Stimulated activated CD4-positive, alpha-beta T cell treated with anti-CD3 and anti-CD28 coated beads, Interleukin-12 subunit alpha, Interleukin-12 subunit beta, amount 100 ng/mL, for 24 hours (primary cell): ENCODE data around the gene ADCY5.

Experiments used
- DNase-seq, 2 experiments: peaks; one replicate each; pipeline ENCODE4 v3.0.0-alpha.2; 2020; ENCODE audit warnings: low read depth in 2 of 2

The ADCY5 gene

GRCh38 chr3:123286308-123287023 lies 162.4 kb downstream of the ADCY5 start:
- peak in 1 of 2 experiments; percentile 32 for DNase-seq

- no peak for DNase-seq
These were observed 163.0 kb downstream of the ADCY5 start for GRCh38 chr3:123285931-123286307.

- no peak for DNase-seq
These were observed 163.4 kb downstream of the ADCY5 start for GRCh38 chr3:123285479-123285878.

- no peak for DNase-seq
These were observed 163.8 kb downstream of the ADCY5 start for GRCh38 chr3:123285066-123285465.

- DNase-seq, result no peak
These were observed 164.4 kb downstream of the ADCY5 start for GRCh38 chr3:123284399-123285010.

- DNase-seq, result no peak
These were observed 165.1 kb downstream of the ADCY5 start for GRCh38 chr3:123283657-123284398.

GRCh38 chr3:123283074-123283473 lies 165.8 kb downstream of the ADCY5 start:
- DNase-seq, result no peak

GRCh38 chr3:123282461-123282860 lies 166.4 kb downstream of the ADCY5 start:
- no peak for DNase-seq

- no peak for DNase-seq
These were observed 167.0 kb downstream of the ADCY5 start for GRCh38 chr3:123281929-123282328.

- DNase-seq, result no peak
These were observed 167.5 kb downstream of the ADCY5 start for GRCh38 chr3:123281406-123281805.

- no peak for DNase-seq
These were observed 169.8 kb downstream of the ADCY5 start for GRCh38 chr3:123279121-123279520.

GRCh38 chr3:123278446-123278845 lies 170.4 kb downstream of the ADCY5 start:
- DNase-seq, result no peak

- no peak for DNase-seq
These were observed 171.8 kb downstream of the ADCY5 start for GRCh38 chr3:123277106-123277505.

GRCh38 chr3:123276346-123277006 lies 172.4 kb downstream of the ADCY5 start:
- DNase-seq, result no peak

GRCh38 chr3:123275691-123276090 lies 173.2 kb downstream of the ADCY5 start:
- no peak for DNase-seq

- no peak for DNase-seq
These were observed 176.3 kb downstream of the ADCY5 start for GRCh38 chr3:123272547-123272946.

- DNase-seq, result no peak
These were observed 177.3 kb downstream of the ADCY5 start for GRCh38 chr3:123271466-123272159.

- no peak for DNase-seq
These were observed 178.1 kb downstream of the ADCY5 start for GRCh38 chr3:123270818-123271217.

- no peak for DNase-seq
These were observed 181.1 kb downstream of the ADCY5 start for GRCh38 chr3:123267821-123268220.

GRCh38 chr3:123263941-123264340 lies 184.9 kb downstream of the ADCY5 start:
- DNase-seq, result no peak

- no peak for DNase-seq
These were observed 186.0 kb downstream of the ADCY5 start for GRCh38 chr3:123262868-123263267.

- DNase-seq, result no peak
These were observed 186.7 kb downstream of the ADCY5 start for GRCh38 chr3:123262226-123262625.
